ENCODE data around the gene ABHD12B.
"Not testable (repeated sequence)": the region's sequence is repeated elsewhere in the genome, so short reads cannot be mapped to it uniquely, and the experiment has no call there.

Gene ABHD12B

GRCh38 chr14:50887476-50887875 is 15.6 kb downstream of the ABHD12B start:
- no peak for DNase-seq
- Mint-ChIP-seq H3K36me3 (no peaks in the 10 kb centered on the region), H3K27me3 (peaks cover 49% of the 10 kb centered on the region), H3K9me3 (no peaks in the 10 kb centered on the region), H3K27ac (no peak overlapping the region), H3K4me3 (no peak overlapping the region), H3K4me1 (no peaks in the 10 kb centered on the region)
- CTCF ChIA-PET, result no interaction called here

- no peaks in the 10 kb centered on the region for H3K9me3 Mint-ChIP-seq
- CTCF ChIA-PET, result no interaction called here
- no peak overlapping the region for H3K27ac Mint-ChIP-seq
- peaks cover 21% of the 10 kb centered on the region for H3K27me3 Mint-ChIP-seq
- no peak for DNase-seq
- H3K4me1 Mint-ChIP-seq, result no peaks in the 10 kb centered on the region
- H3K4me3 Mint-ChIP-seq, result no peak overlapping the region
- H3K36me3 Mint-ChIP-seq, result no peaks in the 10 kb centered on the region
Measured at GRCh38 chr14:50892255-50892654, 20.4 kb downstream of the ABHD12B start.

- H3K4me1 Mint-ChIP-seq, H3K27ac Mint-ChIP-seq, DNase-seq, H3K4me3 Mint-ChIP-seq, H3K36me3 Mint-ChIP-seq, CTCF ChIA-PET, H3K9me3 Mint-ChIP-seq: not testable (repeated sequence)
- H3K27me3 Mint-ChIP-seq, result peaks cover 20% of the 10 kb centered on the region
Measured at GRCh38 chr14:50896421-50896820, 24.6 kb downstream of the ABHD12B start.

- H3K27ac Mint-ChIP-seq, DNase-seq, CTCF ChIA-PET, H3K36me3 Mint-ChIP-seq, H3K4me3 Mint-ChIP-seq, H3K9me3 Mint-ChIP-seq, H3K4me1 Mint-ChIP-seq: not testable (repeated sequence)
- H3K27me3 Mint-ChIP-seq, result peaks cover 20% of the 10 kb centered on the region
Measured at GRCh38 chr14:50897005-50897404, 25.2 kb downstream of the ABHD12B start.

- Mint-ChIP-seq H3K27me3 (peaks cover 16% of the 10 kb centered on the region), H3K36me3 (no peaks in the 10 kb centered on the region), H3K4me3 (no peak overlapping the region), H3K9me3 (no peaks in the 10 kb centered on the region), H3K4me1 (no peaks in the 10 kb centered on the region), H3K27ac (no peak overlapping the region)
- DNase-seq, result no peak
- CTCF ChIA-PET, result interaction anchor here (0.6 kb wide), 1 partner anchor 38 kb away, joined by 3 read pairs; no protein-coding TSS in a partner anchor
Measured at GRCh38 chr14:50897658-50898175, 25.9 kb downstream of the ABHD12B start.

- Mint-ChIP-seq H3K36me3 (no peaks in the 10 kb centered on the region), H3K27ac (no peak overlapping the region), H3K9me3 (no peaks in the 10 kb centered on the region), H3K27me3 (peaks cover 12% of the 10 kb centered on the region), H3K4me1 (no peaks in the 10 kb centered on the region), H3K4me3 (no peak overlapping the region)
- CTCF ChIA-PET, result no interaction called here
- DNase-seq, result no peak
Measured at GRCh38 chr14:50901361-50901760, 29.5 kb downstream of the ABHD12B start.

- Mint-ChIP-seq H3K4me1 (no peaks in the 10 kb centered on the region), H3K4me3 (no peak overlapping the region), H3K36me3 (no peaks in the 10 kb centered on the region), H3K9me3 (no peaks in the 10 kb centered on the region), H3K27me3 (peaks cover 10% of the 10 kb centered on the region), H3K27ac (no peak overlapping the region)
- CTCF ChIA-PET, result no interaction called here
- DNase-seq, result no peak
Measured at GRCh38 chr14:50904719-50905118, 32.9 kb downstream of the ABHD12B start.

GRCh38 chr14:50906326-50907065 is 34.6 kb downstream of the ABHD12B start:
- no peak overlapping the region for H3K27ac Mint-ChIP-seq
- no peak overlapping the region for H3K4me3 Mint-ChIP-seq
- CTCF ChIA-PET, result no interaction called here
- no peaks in the 10 kb centered on the region for H3K36me3 Mint-ChIP-seq
- no peaks in the 10 kb centered on the region for H3K4me1 Mint-ChIP-seq
- H3K27me3 Mint-ChIP-seq, result peaks cover 25% of the 10 kb centered on the region
- no peak for DNase-seq
- no peaks in the 10 kb centered on the region for H3K9me3 Mint-ChIP-seq

- H3K4me1 Mint-ChIP-seq, result no peaks in the 10 kb centered on the region
- peaks cover 36% of the 10 kb centered on the region for H3K27me3 Mint-ChIP-seq
- no peaks in the 10 kb centered on the region for H3K36me3 Mint-ChIP-seq
- no peak overlapping the region for H3K27ac Mint-ChIP-seq
- H3K4me3 Mint-ChIP-seq, result no peak overlapping the region
- CTCF ChIA-PET, result no interaction called here
- H3K9me3 Mint-ChIP-seq, result no peaks in the 10 kb centered on the region
- DNase-seq, result no peak
Measured at GRCh38 chr14:50910495-50911420, 38.9 kb downstream of the ABHD12B start.

- Mint-ChIP-seq H3K9me3 (no peaks in the 10 kb centered on the region), H3K4me3 (no peak overlapping the region), H3K27ac (no peak overlapping the region), H3K36me3 (no peaks in the 10 kb centered on the region), H3K4me1 (no peaks in the 10 kb centered on the region), H3K27me3 (peaks cover 23% of the 10 kb centered on the region)
- DNase-seq, result no peak
- CTCF ChIA-PET, result no interaction called here
Measured at GRCh38 chr14:50917449-50917848, 45.6 kb downstream of the ABHD12B start.

GRCh38 chr14:50919524-50919923 is 47.7 kb downstream of the ABHD12B start:
- H3K4me1 Mint-ChIP-seq, CTCF ChIA-PET, H3K36me3 Mint-ChIP-seq, H3K27ac Mint-ChIP-seq, H3K9me3 Mint-ChIP-seq, H3K4me3 Mint-ChIP-seq, DNase-seq: not testable (repeated sequence)
- H3K27me3 Mint-ChIP-seq, result peaks cover 22% of the 10 kb centered on the region

GRCh38 chr14:50920482-50921230 is 48.8 kb downstream of the ABHD12B start:
- Mint-ChIP-seq H3K36me3 (no peaks in the 10 kb centered on the region), H3K27me3 (peaks cover 13% of the 10 kb centered on the region), H3K4me3 (no peak overlapping the region), H3K4me1 (no peaks in the 10 kb centered on the region), H3K9me3 (no peaks in the 10 kb centered on the region), H3K27ac (no peak overlapping the region)
- CTCF ChIA-PET, result no interaction called here
- DNase-seq, result no peak

GRCh38 chr14:50922803-50923202 is 51.0 kb downstream of the ABHD12B start:
- DNase-seq, result no peak
- no peak overlapping the region for H3K4me3 Mint-ChIP-seq
- no peaks in the 10 kb centered on the region for H3K4me1 Mint-ChIP-seq
- CTCF ChIA-PET, result no interaction called here
- H3K9me3 Mint-ChIP-seq, result no peaks in the 10 kb centered on the region
- H3K36me3 Mint-ChIP-seq, result no peaks in the 10 kb centered on the region
- H3K27ac Mint-ChIP-seq, result no peak overlapping the region
- H3K27me3 Mint-ChIP-seq, result peaks cover 2% of the 10 kb centered on the region

- CTCF ChIA-PET, result interaction anchor here (0.6 kb wide), 1 partner anchor 40 kb away, joined by 4 read pairs; no protein-coding TSS in a partner anchor
Measured at GRCh38 chr14:50924236-50924635, 52.4 kb downstream of the ABHD12B start.

More at GRCh38 chr14:50924236-50924635, 52.4 kb downstream of the ABHD12B start:
- no peaks in the 10 kb centered on the region for H3K36me3 Mint-ChIP-seq
- peaks cover 9% of the 10 kb centered on the region for H3K27me3 Mint-ChIP-seq
- H3K9me3 Mint-ChIP-seq, result no peaks in the 10 kb centered on the region
- H3K4me1 Mint-ChIP-seq, result no peaks in the 10 kb centered on the region
- H3K27ac Mint-ChIP-seq, result no peak overlapping the region
- DNase-seq, result no peak
- no peak overlapping the region for H3K4me3 Mint-ChIP-seq
